ENCODE measurements around the gene MACROD2.

DNA sequence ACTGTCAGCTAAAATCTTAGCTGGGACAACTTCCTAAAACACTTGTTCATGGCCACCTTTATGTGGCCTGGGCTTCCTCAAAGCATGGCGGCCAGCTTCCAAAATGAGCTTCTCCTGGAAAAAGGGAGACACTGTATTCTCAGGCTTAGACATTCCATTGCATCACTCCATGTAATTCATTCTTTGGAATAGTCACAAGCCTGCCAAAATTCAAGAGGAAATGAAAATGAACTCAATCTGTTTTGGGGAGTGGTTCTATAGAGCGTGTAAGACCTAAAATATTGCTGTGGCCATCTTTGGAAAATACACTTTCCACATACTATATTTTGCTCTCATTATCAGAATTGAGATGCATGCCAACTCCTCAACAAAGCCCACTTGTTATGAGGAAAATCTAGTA lies 1890.9 kb downstream of the MACROD2 start:
- TF ChIP-seq, protein P1, sequence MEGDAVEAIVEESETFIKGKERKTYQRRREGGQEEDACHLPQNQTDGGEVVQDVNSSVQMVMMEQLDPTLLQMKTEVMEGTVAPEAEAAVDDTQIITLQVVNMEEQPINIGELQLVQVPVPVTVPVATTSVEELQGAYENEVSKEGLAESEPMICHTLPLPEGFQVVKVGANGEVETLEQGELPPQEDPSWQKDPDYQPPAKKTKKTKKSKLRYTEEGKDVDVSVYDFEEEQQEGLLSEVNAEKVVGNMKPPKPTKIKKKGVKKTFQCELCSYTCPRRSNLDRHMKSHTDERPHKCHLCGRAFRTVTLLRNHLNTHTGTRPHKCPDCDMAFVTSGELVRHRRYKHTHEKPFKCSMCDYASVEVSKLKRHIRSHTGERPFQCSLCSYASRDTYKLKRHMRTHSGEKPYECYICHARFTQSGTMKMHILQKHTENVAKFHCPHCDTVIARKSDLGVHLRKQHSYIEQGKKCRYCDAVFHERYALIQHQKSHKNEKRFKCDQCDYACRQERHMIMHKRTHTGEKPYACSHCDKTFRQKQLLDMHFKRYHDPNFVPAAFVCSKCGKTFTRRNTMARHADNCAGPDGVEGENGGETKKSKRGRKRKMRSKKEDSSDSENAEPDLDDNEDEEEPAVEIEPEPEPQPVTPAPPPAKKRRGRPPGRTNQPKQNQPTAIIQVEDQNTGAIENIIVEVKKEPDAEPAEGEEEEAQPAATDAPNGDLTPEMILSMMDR (conservative IDR thresholded peaks at IDR 0.05) = no peak
- no peak for TF ChIP-seq ZFX (IDR thresholded peaks at IDR 0.05)
